A673 (cell line): Measurements from ENCODE around the gene TMEM121.
"Not testable (repeated sequence)": the region's sequence is repeated elsewhere in the genome, so short reads cannot be mapped to it uniquely, and the experiment has no call there.

Experiments used
- CTCF ChIP-seq: fragments of 300-800, 200-600 bp; sonication (generic); conservative IDR thresholded peaks from 2 replicates; pipeline ENCODE4 v1.5.1; 2017; ENCODE audit warnings: low read depth, mild to moderate bottlenecking, antibody characterized with exemption, low read length, moderate library complexity, mixed read lengths
- EZH2 ChIP-seq: fragments of 200-600 bp; sonication (generic); IDR thresholded peaks from 2 replicates; pipeline ENCODE4 v1.6.1; 2017; ENCODE audit warnings: borderline replicate concordance, low read depth, mild to moderate bottlenecking, mixed read lengths, antibody characterized with exemption, low read length; ENCODE audit not compliant: poor library complexity, severe bottlenecking

GRCh38 chr14:105558449-105559154 is 32.2 kb downstream of the TMEM121 start:
- TF ChIP-seq CTCF, result peak; percentile 36
- TF ChIP-seq EZH2, result not testable (repeated sequence)
